Right atrium auricular region (tissue), 2 donors: ENCODE results near the gene PLEKHO2. TPM values are rescaled to one million over a fixed set of nuclear protein-coding genes. Genes with fewer than 3 reads are reported as not detected.
"Not testable (repeated sequence)": the region's sequence is repeated elsewhere in the genome, so short reads cannot be mapped to it uniquely, and the experiment has no call there.

Experiments
- DNase-seq: peaks from one replicate; pipeline ENCODE4 v3.0.0-alpha.2; 2019; ENCODE audit warnings: low spot score
- H3K27ac ChIP-seq, 2 donors: fragments of 200-600 bp; sonication (generic); 1 replicate in 1 of 2; 2 replicates in 1 of 2; pipeline ENCODE4 v1.5.1; 2016 to 2019
- H3K27me3 ChIP-seq, 2 donors: fragments of 200-600 bp; sonication (generic); one replicate each; pipeline versions ENCODE4 v1.5.1 to v1.6.0; 2017 to 2019
- H3K36me3 ChIP-seq: fragments of 200-600 bp; sonication (generic); one replicate; pipeline ENCODE4 v1.5.1; 2016
- H3K4me1 ChIP-seq, 2 donors: fragments of 200-600 bp; sonication (generic); one replicate each; pipeline versions ENCODE4 v1.5.1 to v1.6.0; 2017 to 2019
- H3K4me3 ChIP-seq, 2 donors: fragments of 200-600 bp; sonication (generic); 1 replicate in 1 of 2; 2 replicates in 1 of 2; pipeline ENCODE4 v1.5.1; 2017 to 2019; ENCODE audit warnings: mild to moderate bottlenecking in 1 of 2, moderate library complexity in 1 of 2
- H3K9me3 ChIP-seq, 2 donors: fragments of 200-600 bp; sonication (generic); one replicate each; pipeline ENCODE4 v1.5.1; 2019
- total RNA-seq, 2 donors: library from RNA; depleted of rRNA; stranded (reverse); fragments of >200 nt; gene quantifications; one replicate each; pipeline ENCODE4 v1.1.0, GENCODE V29; 2016
- TF ChIP-seq, protein P1 (sequence below), 2 donors: fragments of 200-600 bp; sonication (generic); IDR thresholded peaks; one replicate each; pipeline ENCODE4 v1.5.1; 2019; ENCODE audit warnings: antibody characterized with exemption in 2 of 2

Gene PLEKHO2, protein sequence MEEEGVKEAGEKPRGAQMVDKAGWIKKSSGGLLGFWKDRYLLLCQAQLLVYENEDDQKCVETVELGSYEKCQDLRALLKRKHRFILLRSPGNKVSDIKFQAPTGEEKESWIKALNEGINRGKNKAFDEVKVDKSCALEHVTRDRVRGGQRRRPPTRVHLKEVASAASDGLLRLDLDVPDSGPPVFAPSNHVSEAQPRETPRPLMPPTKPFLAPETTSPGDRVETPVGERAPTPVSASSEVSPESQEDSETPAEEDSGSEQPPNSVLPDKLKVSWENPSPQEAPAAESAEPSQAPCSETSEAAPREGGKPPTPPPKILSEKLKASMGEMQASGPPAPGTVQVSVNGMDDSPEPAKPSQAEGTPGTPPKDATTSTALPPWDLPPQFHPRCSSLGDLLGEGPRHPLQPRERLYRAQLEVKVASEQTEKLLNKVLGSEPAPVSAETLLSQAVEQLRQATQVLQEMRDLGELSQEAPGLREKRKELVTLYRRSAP
- 10 to 100 TPM in 1 of 2 donors, 1 to 10 TPM in 1; 6.3 to 19.4 TPM for total RNA-seq

DNA sequence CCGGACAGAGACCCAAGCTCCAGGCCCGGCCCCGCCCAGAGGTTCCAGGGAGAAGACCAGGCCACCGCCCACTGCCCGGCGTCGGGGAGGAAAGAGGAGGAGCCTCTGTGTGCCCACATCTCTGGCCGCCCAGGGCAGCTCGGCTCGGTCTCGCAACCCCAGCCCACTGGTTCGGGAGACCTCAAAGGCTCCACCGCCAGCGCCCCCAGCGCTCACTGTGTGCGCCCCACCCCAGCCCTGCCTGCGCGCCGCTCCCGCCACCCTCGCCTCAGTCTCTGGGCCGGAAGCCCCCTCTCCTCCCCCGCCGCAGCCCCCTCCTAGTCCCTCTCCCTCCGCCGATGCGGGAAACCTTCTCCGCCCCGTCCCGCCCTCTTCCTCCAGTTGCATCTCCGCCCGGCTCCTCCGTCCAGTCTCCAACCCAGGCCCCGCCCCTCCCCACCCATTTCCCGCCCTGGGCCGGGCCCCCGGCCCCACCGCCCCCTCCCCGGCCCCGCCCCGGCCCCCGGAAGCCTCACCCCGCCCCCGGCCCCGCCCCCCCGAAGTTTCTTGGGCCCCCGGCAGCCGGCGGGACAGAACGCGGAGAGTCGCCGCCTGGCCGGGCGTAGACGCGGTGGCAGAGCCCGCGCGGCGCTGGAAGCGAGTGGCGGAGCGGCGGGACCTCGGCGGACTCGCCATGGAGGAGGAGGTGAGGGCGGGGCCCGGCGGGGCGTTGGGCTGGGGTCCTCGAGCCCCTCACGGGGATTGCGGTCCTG, at the start of gene PLEKHO2:
Gene PLEKHO2 (plus strand): TSS at position 572 of the 752 bp plus-strand sequence. CDS start 102 bp downstream, at position 674.
- peaks cover 0 to 47% of the 10 kb centered on the region in 2 donors for H3K4me1 ChIP-seq
- H3K4me3 ChIP-seq = peak within 1 kb of the TSS; percentile 96 to 97
- no peaks in the 10 kb centered on the region for H3K36me3 ChIP-seq
- TF ChIP-seq, protein P1, sequence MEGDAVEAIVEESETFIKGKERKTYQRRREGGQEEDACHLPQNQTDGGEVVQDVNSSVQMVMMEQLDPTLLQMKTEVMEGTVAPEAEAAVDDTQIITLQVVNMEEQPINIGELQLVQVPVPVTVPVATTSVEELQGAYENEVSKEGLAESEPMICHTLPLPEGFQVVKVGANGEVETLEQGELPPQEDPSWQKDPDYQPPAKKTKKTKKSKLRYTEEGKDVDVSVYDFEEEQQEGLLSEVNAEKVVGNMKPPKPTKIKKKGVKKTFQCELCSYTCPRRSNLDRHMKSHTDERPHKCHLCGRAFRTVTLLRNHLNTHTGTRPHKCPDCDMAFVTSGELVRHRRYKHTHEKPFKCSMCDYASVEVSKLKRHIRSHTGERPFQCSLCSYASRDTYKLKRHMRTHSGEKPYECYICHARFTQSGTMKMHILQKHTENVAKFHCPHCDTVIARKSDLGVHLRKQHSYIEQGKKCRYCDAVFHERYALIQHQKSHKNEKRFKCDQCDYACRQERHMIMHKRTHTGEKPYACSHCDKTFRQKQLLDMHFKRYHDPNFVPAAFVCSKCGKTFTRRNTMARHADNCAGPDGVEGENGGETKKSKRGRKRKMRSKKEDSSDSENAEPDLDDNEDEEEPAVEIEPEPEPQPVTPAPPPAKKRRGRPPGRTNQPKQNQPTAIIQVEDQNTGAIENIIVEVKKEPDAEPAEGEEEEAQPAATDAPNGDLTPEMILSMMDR (IDR thresholded peaks at IDR 0.05) = no peak
- H3K27me3 ChIP-seq = no peaks in the 10 kb centered on the region
- H3K9me3 ChIP-seq = no peaks in the 10 kb centered on the region
- peak within 1 kb of the TSS; percentile 93 to 94 for H3K27ac ChIP-seq
- DNase-seq = peak; percentile 96

DNA sequence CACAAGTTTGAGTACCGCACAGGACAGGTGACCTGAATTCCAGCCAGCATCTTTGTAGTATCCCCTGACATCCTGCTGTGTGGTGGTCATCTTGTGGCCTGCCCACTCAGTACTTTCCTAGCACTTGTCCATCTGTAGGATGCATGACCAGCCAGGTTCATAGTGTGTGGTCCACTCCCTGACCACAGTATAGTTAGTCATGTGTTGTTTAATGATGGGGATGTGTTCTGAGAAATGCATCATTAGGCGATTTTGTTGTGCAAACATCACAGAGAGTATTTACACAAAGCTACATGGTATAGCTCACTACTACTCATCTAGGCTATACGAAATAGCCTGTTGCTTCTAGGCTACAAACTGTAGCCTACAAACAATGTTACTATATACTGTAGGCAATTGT, 49.4 kb upstream of the PLEKHO2 start:
- Histone ChIP-seq H3K4me1 (no peaks in the 10 kb centered on the region), H3K36me3 (no peaks in the 10 kb centered on the region), H3K9me3 (no peaks in the 10 kb centered on the region), H3K27me3 (no peaks in the 10 kb centered on the region), H3K27ac (no peak overlapping the region), H3K4me3 (no peak overlapping the region)
- DNase-seq = no peak
- TF ChIP-seq, protein P1 (IDR thresholded peaks at IDR 0.05) = no peak

DNA sequence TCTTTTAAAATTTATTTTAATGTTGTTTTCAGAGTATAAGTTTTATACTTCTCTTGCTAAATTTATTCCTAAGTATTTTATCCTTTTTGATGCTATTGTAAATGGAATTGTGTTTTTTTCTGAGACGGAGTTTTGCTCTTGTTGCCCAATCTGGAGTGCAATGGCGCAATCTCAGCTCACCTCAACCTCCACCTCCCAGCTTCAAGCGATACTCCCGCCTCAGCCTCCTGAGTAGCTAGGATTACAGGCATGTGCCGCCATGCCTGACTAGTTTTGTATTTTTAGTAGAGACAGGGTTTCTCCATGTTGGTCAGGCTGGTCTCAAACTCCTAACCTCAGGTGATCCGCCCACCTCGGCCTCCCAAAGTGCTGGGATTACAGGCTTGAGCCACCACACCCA, 46.4 kb upstream of the PLEKHO2 start:
- not testable (repeated sequence) for H3K27ac ChIP-seq

DNA sequence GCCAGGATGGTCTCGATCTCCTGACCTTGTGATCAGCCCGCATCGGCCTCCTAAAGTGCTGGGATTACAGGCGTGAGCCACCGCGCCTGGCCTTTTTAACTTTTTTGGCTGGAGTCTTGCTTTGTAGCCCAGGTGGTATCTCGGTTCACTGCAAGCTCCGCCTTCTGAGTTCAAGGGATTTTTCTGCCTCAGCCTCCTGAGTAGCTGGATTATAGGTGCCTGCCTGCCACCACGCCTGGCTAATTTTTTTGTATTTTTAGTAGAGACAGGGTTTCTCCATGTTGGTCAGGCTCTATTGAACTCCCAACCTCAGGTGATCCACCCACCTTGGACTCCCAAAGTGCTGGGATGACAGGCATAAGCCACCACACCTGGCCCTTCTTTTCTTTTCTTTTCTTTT, 45.8 kb upstream of the PLEKHO2 start:
- H3K27ac ChIP-seq, H3K4me3 ChIP-seq, H3K4me1 ChIP-seq, H3K36me3 ChIP-seq, DNase-seq, H3K27me3 ChIP-seq, H3K9me3 ChIP-seq: not testable (repeated sequence)

More for the DNA sequence above, 46.4 kb upstream of the PLEKHO2 start:
- H3K4me1 ChIP-seq, H3K36me3 ChIP-seq, H3K9me3 ChIP-seq, H3K4me3 ChIP-seq, H3K27me3 ChIP-seq, DNase-seq: not testable (repeated sequence)

DNA sequence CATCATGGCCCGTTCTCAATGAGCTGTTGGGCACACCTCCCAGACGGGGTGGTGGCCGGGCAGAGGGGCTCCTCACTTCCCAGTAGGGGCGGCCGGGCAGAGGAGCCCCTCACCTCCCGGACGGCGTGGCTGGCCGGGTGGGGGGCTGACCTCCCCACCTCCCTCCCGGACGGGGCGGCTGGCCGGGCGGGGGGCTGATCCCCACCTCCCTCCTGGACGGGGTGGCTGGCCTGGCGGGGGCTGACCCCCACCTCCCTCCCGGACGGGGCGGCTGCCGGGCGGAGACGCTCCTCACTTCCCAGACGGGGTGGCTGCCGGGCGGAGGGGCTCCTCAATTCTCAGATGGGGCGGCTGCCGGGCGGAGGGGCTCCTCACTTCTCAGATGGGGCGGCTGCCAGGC, 42.8 kb upstream of the PLEKHO2 start:
- H3K9me3 ChIP-seq, H3K27me3 ChIP-seq, H3K36me3 ChIP-seq, H3K4me3 ChIP-seq, DNase-seq: not testable (repeated sequence)
- peaks cover 0 to 19% of the 10 kb centered on the region in 2 donors for H3K4me1 ChIP-seq
- H3K27ac ChIP-seq = peak overlapping the region in 1 of 2 donors; percentile 31

DNA sequence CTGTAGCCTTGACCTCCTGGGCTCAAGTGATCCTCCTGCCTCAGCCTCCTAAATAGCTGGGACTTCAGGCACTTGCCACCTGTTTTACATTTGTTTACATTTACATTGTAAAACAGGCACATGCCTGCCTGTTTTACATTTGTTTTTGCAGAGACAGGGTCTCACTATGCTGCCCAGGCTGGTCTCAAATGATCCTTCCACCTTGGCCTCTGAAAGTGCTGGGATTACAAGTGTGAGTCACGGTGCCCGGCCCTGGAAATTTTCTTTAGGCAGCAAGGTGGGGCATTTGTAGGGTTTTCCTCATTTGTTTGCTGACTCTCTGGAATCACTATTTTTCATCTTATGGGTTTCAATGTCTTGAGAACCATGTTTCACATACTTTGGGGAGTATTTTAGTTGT, 41.2 kb upstream of the PLEKHO2 start:
- TF ChIP-seq, protein P1 (IDR thresholded peaks at IDR 0.05) = no peak
- H3K9me3 ChIP-seq = no peaks in the 10 kb centered on the region
- no peak overlapping the region for H3K4me3 ChIP-seq
- H3K27me3 ChIP-seq = no peaks in the 10 kb centered on the region
- H3K36me3 ChIP-seq = no peaks in the 10 kb centered on the region
- peak overlapping the region; percentile 81 to 85 for H3K27ac ChIP-seq
- peaks cover 0 to 19% of the 10 kb centered on the region in 2 donors for H3K4me1 ChIP-seq
- DNase-seq = no peak

DNA sequence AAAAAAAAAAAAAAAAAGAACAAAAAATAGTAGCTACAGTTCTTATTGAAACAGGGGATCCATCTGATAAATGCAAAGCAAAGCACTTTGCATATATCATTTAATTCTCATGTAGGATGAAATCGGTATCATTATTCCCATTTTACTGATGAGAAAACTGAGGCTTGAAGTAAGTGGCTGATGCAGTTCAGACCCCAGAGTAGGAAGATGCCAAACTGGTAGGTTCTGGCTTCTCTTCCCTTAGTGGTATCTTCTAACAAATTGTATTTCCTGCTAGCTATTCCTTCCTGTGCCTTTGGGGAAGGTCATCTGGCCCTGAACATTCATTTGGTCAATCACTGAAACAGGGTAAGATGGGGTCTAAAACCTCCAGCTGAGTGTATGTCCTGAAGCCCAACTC, 38.2 kb upstream of the PLEKHO2 start:
- H3K4me1 ChIP-seq = peaks cover 0 to 30% of the 10 kb centered on the region in 2 donors
- TF ChIP-seq, protein P1 (IDR thresholded peaks at IDR 0.05) = no peak
- no peak for DNase-seq
- no peaks in the 10 kb centered on the region for H3K27me3 ChIP-seq
- peak overlapping the region; percentile 31 to 85 for H3K27ac ChIP-seq
- H3K4me3 ChIP-seq = no peak overlapping the region
- no peaks in the 10 kb centered on the region for H3K9me3 ChIP-seq
- no peaks in the 10 kb centered on the region for H3K36me3 ChIP-seq
